Loucy (cell line): ENCODE data around the gene AIG1.

ENCODE experiments used
- CTCF ChIP-seq: fragments of 200-600 bp; sonication (generic); conservative IDR thresholded peaks from 2 replicates; pipeline ENCODE4 v1.5.1; 2014; ENCODE audit warnings: mild to moderate bottlenecking, antibody characterized with exemption, low read length
- EZH2phosphoT487 ChIP-seq: fragments of 200-600 bp; IDR thresholded peaks from 2 replicates; pipeline ENCODE4 v1.6.1; 2018; ENCODE audit warnings: antibody characterized with exemption, mild to moderate bottlenecking, moderate library complexity, borderline replicate concordance

- TF ChIP-seq CTCF (no peak), EZH2phosphoT487 (no peak)
Measured at GRCh38 chr6:143150281-143150680, 89.6 kb downstream of the AIG1 start.
